HFF-Myc (cell line): ENCODE results near the gene ABLIM2.

Experiments
- DNase-seq: peaks from one replicate; pipeline ENCODE4 v3.0.0-alpha.2; 2011; ENCODE audit warnings: low read depth; ENCODE audit errors: extremely low read depth
- H3K4me3 ChIP-seq: replicated peaks from 2 replicates; pipeline ENCODE4 v1.5.1; 2011; ENCODE audit warnings: low read depth, mild to moderate bottlenecking, control low read depth, low read length
- TF ChIP-seq, protein P1 (sequence below): IDR thresholded peaks from 2 replicates; pipeline ENCODE4 v1.5.1; 2012; ENCODE audit warnings: mild to moderate bottlenecking, low read depth, low read length, control low read depth; ENCODE audit errors: missing control alignments

The ABLIM2 gene

DNA sequence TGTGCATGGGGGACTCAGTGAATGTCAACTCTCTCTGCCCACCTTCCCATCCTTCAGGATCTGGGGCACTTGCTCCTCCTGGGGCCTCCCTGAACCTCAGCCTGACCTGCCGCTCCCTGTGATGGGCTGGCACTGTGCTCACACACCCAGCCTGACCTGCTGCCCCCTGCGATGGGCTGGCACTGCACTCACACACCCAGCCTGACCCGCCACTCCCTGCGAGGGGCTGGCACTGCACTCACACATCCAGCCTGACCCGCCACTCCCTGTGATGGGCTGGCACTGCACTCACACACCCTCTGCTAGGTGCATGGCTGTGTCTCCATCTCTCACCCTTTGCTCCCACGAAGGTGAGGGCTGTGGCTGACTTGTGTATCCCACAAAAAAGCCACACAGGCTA, 103.4 kb downstream of the ABLIM2 start:
- TF ChIP-seq, protein P1, sequence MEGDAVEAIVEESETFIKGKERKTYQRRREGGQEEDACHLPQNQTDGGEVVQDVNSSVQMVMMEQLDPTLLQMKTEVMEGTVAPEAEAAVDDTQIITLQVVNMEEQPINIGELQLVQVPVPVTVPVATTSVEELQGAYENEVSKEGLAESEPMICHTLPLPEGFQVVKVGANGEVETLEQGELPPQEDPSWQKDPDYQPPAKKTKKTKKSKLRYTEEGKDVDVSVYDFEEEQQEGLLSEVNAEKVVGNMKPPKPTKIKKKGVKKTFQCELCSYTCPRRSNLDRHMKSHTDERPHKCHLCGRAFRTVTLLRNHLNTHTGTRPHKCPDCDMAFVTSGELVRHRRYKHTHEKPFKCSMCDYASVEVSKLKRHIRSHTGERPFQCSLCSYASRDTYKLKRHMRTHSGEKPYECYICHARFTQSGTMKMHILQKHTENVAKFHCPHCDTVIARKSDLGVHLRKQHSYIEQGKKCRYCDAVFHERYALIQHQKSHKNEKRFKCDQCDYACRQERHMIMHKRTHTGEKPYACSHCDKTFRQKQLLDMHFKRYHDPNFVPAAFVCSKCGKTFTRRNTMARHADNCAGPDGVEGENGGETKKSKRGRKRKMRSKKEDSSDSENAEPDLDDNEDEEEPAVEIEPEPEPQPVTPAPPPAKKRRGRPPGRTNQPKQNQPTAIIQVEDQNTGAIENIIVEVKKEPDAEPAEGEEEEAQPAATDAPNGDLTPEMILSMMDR, result no peak
- no peak overlapping the region for H3K4me3 ChIP-seq
- DNase-seq, result no peak

- H3K4me3 ChIP-seq, result no peak overlapping the region
- TF ChIP-seq, protein P1, result no peak
- no peak for DNase-seq
These were observed 104.7 kb downstream of the ABLIM2 start for GRCh38 chr4:8053688-8054449.

- H3K4me3 ChIP-seq, result no peak overlapping the region
- no peak for DNase-seq
- TF ChIP-seq, protein P1, result no peak
These were observed 106.4 kb downstream of the ABLIM2 start for GRCh38 chr4:8052160-8052691.

DNA sequence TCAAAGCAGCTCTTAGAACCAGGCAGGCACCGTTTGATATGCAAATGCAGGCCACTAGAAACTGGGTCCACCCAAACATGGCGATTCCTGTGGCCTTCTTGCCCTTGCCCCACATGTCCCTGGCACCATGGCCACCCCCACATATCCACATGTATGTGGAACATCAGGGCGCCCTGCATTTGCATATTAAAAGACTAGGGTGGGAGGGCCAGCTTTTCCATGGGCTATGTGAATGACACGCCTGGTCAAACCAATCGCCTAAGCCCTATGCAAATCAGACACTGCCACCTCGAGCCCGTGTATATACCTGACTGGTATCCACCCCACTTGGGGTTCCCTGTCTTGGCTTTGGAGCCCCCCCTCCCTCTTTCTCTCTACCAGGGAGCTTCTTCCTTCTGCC, 107.0 kb downstream of the ABLIM2 start:
- no peak for DNase-seq
- TF ChIP-seq, protein P1, result no peak
- H3K4me3 ChIP-seq, result no peak overlapping the region

DNA sequence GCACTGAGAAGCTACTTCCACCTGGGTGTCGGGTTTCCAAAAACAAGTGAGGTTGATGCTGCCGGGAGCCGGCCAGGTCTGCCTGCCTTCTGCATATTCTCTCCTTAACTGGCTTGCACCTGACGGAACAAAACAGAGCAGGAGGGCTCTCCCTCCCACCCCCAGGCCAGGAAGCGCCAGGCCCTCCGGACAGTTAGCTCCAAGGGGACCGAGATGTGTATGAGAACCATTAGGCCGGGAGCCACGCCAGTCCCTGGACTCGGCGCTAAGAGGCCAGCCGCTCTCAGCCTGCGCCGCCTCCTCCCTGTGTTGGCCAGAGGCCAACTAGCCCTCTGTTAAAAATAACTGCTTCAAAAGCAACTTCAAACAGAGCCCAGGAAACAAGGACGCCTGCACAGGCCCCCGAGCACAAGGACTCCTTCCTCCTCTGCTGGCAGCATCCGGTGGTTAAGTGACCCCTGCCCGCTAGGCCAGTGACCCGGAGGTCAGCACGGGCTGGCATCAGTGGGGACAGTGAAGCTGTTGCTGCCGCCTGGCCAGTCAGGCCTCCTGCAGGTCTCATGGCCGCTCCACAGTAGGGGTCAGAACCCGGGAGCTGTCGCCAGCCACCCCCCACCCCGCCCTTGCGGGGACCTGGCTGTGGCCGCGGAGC, 107.9 kb downstream of the ABLIM2 start:
- TF ChIP-seq, protein P1, result no peak
- no peak overlapping the region for H3K4me3 ChIP-seq
- DNase-seq, result no peak

- TF ChIP-seq, protein P1, result no peak
- no peak overlapping the region for H3K4me3 ChIP-seq
- no peak for DNase-seq
These were observed 108.4 kb downstream of the ABLIM2 start for GRCh38 chr4:8050180-8050554.
